Stimulated activated CD4-positive, alpha-beta T cell treated with anti-CD3 and anti-CD28 coated beads, TNF-alpha, amount 100 ng/mL, for 48 hours (primary cell): ENCODE data around the gene PIP4K2B.

Experiments used
- DNase-seq, 3 donors: peaks; one replicate each; pipeline ENCODE4 v3.0.0-alpha.2; 2020; ENCODE audit warnings: low read depth in 3 of 3

Gene PIP4K2B

GRCh38 chr17:38746004-38746848 is 53.1 kb downstream of the PIP4K2B start:
- DNase-seq: no peak

DNA sequence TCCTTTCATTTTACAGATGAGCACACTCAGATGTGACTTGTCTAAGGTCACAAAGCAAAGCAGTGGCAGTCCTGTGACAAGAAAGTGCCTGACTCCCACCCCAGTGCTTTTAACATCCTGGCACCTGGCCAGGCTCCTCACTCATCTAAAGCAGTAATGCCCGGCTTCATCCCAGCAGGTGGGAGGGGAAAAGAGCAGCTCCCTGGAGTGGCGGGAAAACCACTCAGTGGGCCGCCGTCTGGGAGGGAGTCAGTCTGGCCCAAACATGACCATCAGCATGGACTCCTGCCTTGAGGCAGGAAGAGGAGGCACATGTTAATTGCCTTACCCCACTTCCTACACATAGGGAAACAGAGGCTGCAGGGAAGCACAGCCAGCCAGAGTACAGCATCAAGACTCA is 53.8 kb downstream of the PIP4K2B start:
- no peak for DNase-seq

- DNase-seq: no peak
Observed at GRCh38 chr17:38743556-38744171, 55.7 kb downstream of the PIP4K2B start.

DNA sequence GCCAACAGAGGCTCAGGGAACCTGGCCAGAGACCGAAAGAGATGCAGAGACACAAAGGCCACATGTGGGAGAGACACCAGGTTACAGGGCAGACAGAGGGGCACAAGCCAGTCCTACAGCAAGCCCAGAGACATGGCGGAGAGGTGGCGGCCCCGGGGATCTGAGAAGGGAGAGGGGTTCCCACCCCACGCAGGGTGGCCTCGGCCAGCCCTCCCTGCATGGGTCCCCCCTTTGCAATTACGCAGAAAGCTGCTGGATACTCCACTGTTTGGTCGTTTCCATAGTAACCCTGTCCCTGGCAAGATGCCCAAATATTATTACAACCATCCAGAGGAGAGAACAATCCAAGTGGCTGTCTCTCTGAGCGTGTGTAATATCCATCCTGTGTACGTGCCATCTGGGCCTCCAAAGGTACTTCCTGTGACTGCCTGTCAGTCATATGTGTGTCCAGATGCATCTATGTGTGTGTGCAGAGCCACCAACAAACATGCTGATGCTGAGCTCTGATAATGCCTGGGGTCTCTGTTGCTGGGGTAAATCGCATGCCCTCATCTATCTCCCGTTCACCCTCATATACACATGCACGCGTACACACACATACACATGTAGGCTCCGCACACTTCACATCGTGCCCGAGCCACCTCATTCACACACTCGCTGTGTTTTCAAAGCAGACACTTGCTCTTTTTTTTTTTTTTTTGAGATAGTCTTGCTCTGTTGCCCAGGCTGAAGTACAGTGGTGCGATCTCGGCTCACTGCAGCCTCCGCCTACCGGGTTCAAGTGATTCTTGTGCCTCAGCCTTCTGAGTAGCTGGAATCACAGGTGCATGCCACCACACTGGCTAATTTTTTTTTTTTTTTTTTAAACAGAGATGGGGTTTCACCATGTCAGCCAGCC is 56.7 kb downstream of the PIP4K2B start:
- DNase-seq: no peak

DNA sequence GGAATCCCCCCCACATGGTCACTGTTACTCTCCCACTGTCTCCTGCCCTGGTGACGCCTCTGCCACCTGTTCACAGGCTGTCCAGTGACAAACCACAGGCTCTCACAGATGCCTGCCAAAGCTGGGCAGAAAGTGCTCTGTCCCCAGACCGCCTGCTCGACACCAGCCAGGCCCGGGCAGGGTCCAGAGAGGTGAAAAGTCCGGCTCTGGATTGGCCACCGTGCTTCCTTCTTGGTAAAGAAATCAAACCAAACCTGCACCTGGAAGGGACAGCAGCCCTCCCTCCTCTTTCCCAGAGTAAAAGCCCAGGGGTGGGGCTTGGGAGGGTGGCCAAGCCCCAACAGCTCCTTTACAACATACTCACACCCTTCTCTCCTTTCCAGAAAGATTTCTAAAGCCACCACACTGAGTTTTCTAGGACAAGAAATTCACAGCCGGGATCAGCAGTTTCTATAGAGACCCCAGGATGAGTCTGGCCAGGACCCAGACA is 57.4 kb downstream of the PIP4K2B start:
- DNase-seq: no peak

GRCh38 chr17:38741461-38741860 is 57.9 kb downstream of the PIP4K2B start:
- DNase-seq: no peak

- DNase-seq: no peak
Observed at GRCh38 chr17:38740806-38741205, 58.5 kb downstream of the PIP4K2B start.

DNA sequence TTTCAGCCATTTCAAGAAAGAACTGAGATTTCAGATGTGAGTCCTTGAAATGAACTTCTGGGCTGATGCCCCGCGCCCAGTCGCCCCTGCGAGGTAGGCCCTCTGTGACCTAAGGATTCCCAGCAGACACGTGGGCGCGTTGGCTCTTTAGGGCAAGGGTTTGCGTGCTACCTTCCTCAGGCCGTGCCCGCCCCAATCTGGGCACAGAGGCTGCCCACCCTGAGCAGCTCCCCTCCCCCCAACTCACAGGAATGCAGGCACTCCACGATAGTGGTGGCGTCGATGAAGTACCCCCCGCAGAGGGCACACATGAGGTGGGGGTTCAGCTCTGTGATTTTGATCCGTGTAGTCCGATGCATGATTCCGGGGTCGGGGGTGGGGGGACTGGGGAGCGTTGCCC is 59.3 kb downstream of the PIP4K2B start:
- no peak for DNase-seq

DNA sequence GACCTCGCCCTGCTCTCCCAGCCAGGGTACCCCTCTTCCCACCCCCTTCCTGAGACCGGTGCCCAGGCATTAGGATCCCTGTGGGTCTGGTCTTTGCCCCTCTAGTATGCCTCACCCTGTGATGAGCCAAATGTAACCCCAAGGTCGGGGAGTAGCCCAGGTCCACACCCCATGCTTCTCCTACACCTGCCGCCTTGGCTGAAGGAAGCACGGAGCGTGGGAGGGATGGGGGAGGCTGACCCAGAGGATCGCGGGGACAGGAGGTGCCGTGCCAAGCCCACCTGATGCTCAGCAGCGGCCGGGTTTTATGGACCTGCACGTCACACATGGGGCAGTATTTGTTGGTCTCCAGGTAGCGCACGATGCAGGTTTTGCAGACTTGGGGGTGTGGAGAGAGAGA is 60.1 kb downstream of the PIP4K2B start:
- DNase-seq: no peak

GRCh38 chr17:38738686-38739085 is 60.7 kb downstream of the PIP4K2B start:
- no peak for DNase-seq

DNA sequence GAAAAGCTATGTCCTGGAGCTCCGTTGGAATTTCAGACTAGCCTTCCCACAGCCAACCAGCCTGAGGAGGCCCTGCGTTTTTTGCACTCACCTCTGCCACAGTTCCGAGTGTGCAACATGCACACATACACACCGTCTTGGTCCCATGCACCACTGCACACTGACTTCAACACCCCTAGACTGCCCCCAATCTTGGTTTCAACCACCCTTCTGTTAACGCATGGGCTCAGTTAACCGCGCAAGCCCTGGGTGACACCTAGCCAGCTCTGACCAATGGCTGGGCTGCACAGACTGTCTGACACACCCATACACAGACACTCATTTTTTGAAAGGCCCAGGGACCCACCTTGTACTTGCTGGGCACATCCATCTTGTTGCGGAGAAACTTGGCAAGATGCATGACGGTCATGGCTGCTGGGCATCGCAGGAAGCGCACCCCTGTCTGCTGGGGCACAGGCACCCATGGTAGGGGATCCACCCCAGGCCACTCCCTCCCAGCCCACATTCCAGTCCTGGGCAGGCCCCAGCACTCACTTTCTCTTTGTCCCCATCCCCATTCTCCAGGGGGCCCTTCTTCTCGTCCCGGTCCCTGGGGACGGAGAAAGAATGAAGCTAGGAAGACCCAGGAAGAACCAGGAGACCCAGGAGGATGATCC is 61.2 kb downstream of the PIP4K2B start:
- DNase-seq: no peak

- peak in 2 of 3 donors; percentile 63 to 68 for DNase-seq
Observed at GRCh38 chr17:38735161-38735997, 64.0 kb downstream of the PIP4K2B start.

DNA sequence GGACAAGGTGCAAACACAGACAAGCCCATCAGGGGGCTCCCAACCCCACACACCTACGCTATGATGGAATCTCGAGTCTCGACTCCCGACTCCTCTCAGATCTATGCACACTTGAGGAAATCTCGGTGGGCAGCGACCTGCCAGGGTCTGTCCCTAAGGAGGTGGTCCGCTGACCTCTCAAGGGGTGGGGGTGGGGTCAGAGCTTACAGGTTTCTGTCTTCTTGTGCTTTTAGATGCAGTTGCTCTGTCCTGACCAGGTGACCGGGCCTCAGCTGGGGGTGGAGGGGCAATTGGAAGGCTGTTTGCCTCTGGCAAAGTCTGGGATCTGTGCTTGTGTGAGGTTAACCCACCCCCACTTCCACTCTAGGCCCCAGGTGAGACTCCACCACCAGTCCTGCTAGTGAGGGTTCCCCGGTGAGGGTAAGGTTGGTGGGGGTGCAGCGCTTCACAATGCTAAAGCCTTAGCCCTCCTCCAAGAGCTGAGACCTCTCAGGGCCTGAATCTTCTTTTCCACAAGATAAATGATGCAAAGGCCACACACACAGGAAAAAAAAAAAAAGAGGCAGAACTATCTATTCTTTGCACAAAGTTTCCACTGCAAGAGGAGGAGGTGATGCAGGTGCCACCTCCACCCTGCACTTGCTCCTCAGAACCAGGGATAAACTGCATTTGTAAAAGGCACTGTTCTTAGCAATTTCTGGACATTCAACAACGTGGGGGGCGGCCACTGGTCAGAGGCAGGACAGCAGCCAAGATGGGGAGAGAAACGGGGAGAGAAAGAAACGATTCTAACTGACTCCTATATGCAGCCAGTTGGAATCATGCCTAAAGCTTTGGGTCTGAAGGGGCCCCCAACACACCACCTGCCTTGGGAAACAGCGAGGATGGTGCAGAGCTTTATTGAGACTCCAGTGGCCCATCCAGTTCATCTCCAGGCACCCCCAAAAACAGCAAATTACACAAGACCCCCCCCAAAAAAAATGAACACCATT is 65.1 kb downstream of the PIP4K2B start:
- DNase-seq: no peak

- DNase-seq: no peak
Observed at GRCh38 chr17:38733282-38733981, 65.9 kb downstream of the PIP4K2B start.

- DNase-seq: no peak
Observed at GRCh38 chr17:38732376-38733281, 66.7 kb downstream of the PIP4K2B start.

GRCh38 chr17:38731526-38732294 is 67.6 kb downstream of the PIP4K2B start:
- no peak for DNase-seq
